Left lobe of liver (tissue), 2 donors: ENCODE results near the gene DNAJC21. TPM values are rescaled to one million over a fixed set of nuclear protein-coding genes. Genes with fewer than 3 reads are reported as not detected.
A peak's percentile ranks its signal among the peaks of the same experiment; 100 is the strongest.
"Not testable (repeated sequence)": the region's sequence is repeated elsewhere in the genome, so short reads cannot be mapped to it uniquely, and the experiment has no call there.

Experiments used
- ATAC-seq: fragments of 200-7000 bp; cut with Tn5 transposase; one replicate; pipeline ENCODE4 v1.9.1; 2020; ENCODE audit warnings: mild to moderate bottlenecking, moderate library complexity
- DNase-seq: peaks from one replicate; pipeline ENCODE4 v3.0.0-alpha.2; 2020; ENCODE audit warnings: low spot score
- total RNA-seq: library from RNA; stranded (reverse); gene quantifications from one replicate; pipeline ENCODE4 v1.2.1, GENCODE V29; 2021
- donor health status: DM: no; HTN: no; CAD: no; lungs with moderate emphysema.
- donor health status: DM: no; HTN: yes; CAD: no.

Gene DNAJC21
- total RNA-seq, 1 donor from 2014 or later = 18.5 TPM

GRCh38 chr5:34919077-34919476 lies 10.3 kb upstream of the DNAJC21 start:
- DNase-seq (no peak), ATAC-seq (no peak)

GRCh38 chr5:34923256-34923655 lies 6.1 kb upstream of the DNAJC21 start:
- DNase-seq, ATAC-seq: not testable (repeated sequence)

GRCh38 chr5:34923694-34924461 lies 5.5 kb upstream of the DNAJC21 start:
- no peak for ATAC-seq
- DNase-seq = no peak

- no peak for ATAC-seq
- DNase-seq = no peak
These were observed 4.9 kb upstream of the DNAJC21 start for GRCh38 chr5:34924462-34924765.

GRCh38 chr5:34926318-34926888 lies 3.0 kb upstream of the DNAJC21 start:
- no peak for ATAC-seq
- no peak for DNase-seq

- ATAC-seq = no peak
- no peak for DNase-seq
These were observed 1.6 kb upstream of the DNAJC21 start for GRCh38 chr5:34927785-34928184.

GRCh38 chr5:34928267-34928666 lies 1.1 kb upstream of the DNAJC21 start:
- ATAC-seq = no peak

GRCh38 chr5:34929720-34930461 lies 532 bp downstream of the DNAJC21 start:
- ATAC-seq (peak; percentile 69), DNase-seq (peak; percentile 93)

More at GRCh38 chr5:34928267-34928666, 1.1 kb upstream of the DNAJC21 start:
- no peak for DNase-seq

GRCh38 chr5:34930462-34930844 lies 1.1 kb downstream of the DNAJC21 start:
- DNase-seq (no peak), ATAC-seq (no peak)

- ATAC-seq = no peak
- DNase-seq = no peak
These were observed 1.5 kb downstream of the DNAJC21 start for GRCh38 chr5:34930870-34931269.

- DNase-seq (no peak), ATAC-seq (no peak)
These were observed 3.6 kb downstream of the DNAJC21 start for GRCh38 chr5:34932947-34933346.

- ATAC-seq (no peak), DNase-seq (no peak)
These were observed 12.6 kb downstream of the DNAJC21 start for GRCh38 chr5:34941936-34942335.

GRCh38 chr5:34944044-34944443 lies 14.7 kb downstream of the DNAJC21 start:
- DNase-seq (no peak), ATAC-seq (no peak)

GRCh38 chr5:34944460-34945047 lies 15.2 kb downstream of the DNAJC21 start:
- DNase-seq (no peak), ATAC-seq (no peak)

GRCh38 chr5:34957321-34957720 lies 28.0 kb downstream of the DNAJC21 start:
- peak; percentile 69 for ATAC-seq
- DNase-seq = no peak

- peak; percentile 93 for ATAC-seq
- DNase-seq = no peak
These were observed 28.7 kb downstream of the DNAJC21 start for GRCh38 chr5:34957857-34958690.

- ATAC-seq (no peak), DNase-seq (no peak)
These were observed 30.0 kb downstream of the DNAJC21 start for GRCh38 chr5:34959323-34959722.

- no peak for ATAC-seq
- DNase-seq = no peak
These were observed 38.2 kb downstream of the DNAJC21 start for GRCh38 chr5:34967540-34967939.

- no peak for DNase-seq
These were observed 38.9 kb downstream of the DNAJC21 start for GRCh38 chr5:34968258-34968657.

GRCh38 chr5:34970552-34970951 lies 41.2 kb downstream of the DNAJC21 start:
- ATAC-seq (no peak), DNase-seq (no peak)

More at GRCh38 chr5:34968258-34968657, 38.9 kb downstream of the DNAJC21 start:
- no peak for ATAC-seq

GRCh38 chr5:34971655-34972054 lies 42.3 kb downstream of the DNAJC21 start:
- not testable (repeated sequence) for DNase-seq, ATAC-seq
